Testis (tissue), 2 donors: Measurements from ENCODE around the gene ITGA6.

ENCODE experiments used
- CTCF ChIP-seq, 3 experiments: fragments of 450-650 bp in 2 of 3; fragments of 200-600 bp in 1 of 3; sonication (generic) in 1 of 3; IDR thresholded peaks; one replicate each; pipeline ENCODE4 v1.5.1; 2016 to 2019; ENCODE audit warnings: antibody characterized with exemption in 3 of 3, mild to moderate bottlenecking in 2 of 3, moderate library complexity in 1 of 3
- POLR2A ChIP-seq: fragments of 450-650 bp; IDR thresholded peaks from one replicate; pipeline ENCODE4 v1.6.1; 2017; ENCODE audit warnings: antibody characterized with exemption, mild to moderate bottlenecking, moderate library complexity

GRCh38 chr2:172409042-172409441 lies 18.3 kb upstream of the ITGA6 start:
- TF ChIP-seq CTCF (IDR thresholded peaks at IDR 0.05) (no peak), POLR2A (no peak)
